Gastrocnemius medialis (tissue), 4 donors: ENCODE data around the gene FBRSL1.

Experiments
- POLR2A ChIP-seq, 2 donors: fragments of 450-650 bp; IDR thresholded peaks; one replicate each; pipeline ENCODE4 v1.6.1; 2017; ENCODE audit warnings: antibody characterized with exemption in 2 of 2, mild to moderate bottlenecking in 2 of 2, moderate library complexity in 2 of 2
- TF ChIP-seq, protein P1 (sequence below), 5 experiments: fragments of 450-650 bp in 3 of 5; fragments of 200-600 bp in 2 of 5; sonication (generic) in 2 of 5; IDR thresholded peaks in 4 of 5; conservative IDR thresholded peaks in 1 of 5; 1 replicate in 4 of 5; 2 replicates in 1 of 5; pipeline ENCODE4 v1.5.1; 2016 to 2019; ENCODE audit warnings: antibody characterized with exemption in 5 of 5, mild to moderate bottlenecking in 3 of 5, moderate library complexity in 3 of 5

DNA sequence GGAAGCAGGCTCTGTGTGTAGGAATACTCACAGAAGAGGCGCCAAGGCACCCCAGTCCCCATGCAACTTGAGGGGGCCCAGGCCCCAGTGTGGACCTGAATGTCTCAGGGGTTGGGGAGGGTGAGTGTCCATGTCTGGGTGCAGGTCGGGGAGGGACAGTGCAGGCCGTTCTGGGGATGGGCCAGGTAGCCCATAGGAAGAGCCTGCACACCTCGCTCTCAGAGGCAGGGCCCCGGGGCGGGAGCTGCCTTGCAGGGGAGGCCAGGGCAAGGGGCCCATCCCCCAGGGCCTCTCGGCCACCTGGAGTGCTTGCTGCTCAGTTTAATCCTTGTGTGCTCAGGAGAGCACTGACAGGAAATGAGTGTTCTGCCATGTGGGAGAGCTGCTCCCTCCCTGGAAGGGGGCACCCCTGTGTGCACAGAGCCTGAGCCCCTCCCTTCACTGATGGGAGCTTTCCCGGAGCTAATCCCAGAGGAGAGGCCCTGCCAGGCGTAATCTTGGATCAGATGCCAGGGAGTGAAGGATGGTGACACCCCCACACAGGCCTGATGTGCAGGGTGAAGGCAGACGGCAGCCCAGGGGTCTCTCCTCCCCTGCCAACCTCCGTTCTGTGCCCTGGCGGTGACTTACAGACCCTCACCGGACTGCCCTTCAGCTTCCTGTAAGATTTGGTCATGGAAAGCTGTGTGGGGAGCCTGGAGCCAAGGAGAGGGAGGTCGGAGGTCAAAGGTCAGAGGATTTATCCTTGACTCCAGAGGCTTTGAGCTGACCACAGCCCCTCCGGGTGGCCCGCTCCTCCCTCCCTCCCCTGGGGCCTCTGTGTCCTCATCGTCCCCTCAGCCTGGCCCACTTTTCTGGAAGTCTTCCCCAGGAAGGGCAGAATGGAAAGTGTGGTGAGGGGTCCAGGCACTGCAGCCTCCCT, 24.4 kb upstream of the FBRSL1 start:
- TF ChIP-seq POLR2A (IDR thresholded peaks at IDR 0.05), result no peak
- TF ChIP-seq, protein P1, sequence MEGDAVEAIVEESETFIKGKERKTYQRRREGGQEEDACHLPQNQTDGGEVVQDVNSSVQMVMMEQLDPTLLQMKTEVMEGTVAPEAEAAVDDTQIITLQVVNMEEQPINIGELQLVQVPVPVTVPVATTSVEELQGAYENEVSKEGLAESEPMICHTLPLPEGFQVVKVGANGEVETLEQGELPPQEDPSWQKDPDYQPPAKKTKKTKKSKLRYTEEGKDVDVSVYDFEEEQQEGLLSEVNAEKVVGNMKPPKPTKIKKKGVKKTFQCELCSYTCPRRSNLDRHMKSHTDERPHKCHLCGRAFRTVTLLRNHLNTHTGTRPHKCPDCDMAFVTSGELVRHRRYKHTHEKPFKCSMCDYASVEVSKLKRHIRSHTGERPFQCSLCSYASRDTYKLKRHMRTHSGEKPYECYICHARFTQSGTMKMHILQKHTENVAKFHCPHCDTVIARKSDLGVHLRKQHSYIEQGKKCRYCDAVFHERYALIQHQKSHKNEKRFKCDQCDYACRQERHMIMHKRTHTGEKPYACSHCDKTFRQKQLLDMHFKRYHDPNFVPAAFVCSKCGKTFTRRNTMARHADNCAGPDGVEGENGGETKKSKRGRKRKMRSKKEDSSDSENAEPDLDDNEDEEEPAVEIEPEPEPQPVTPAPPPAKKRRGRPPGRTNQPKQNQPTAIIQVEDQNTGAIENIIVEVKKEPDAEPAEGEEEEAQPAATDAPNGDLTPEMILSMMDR (IDR thresholded peaks at IDR 0.05 in 4 of 5, conservative IDR thresholded peaks at IDR 0.05 in 1 of 5), result no peak
